CD14-positive monocyte (primary cell): ENCODE results near the gene PIAS4. TPM values are rescaled to one million over a fixed set of nuclear protein-coding genes. Genes with fewer than 3 reads are reported as not detected.

ENCODE experiments used
- DNase-seq, 3 donors: peaks; one replicate each; pipeline ENCODE4 v3.0.0-alpha.2; 2011 to 2022
- H2AFZ ChIP-seq: 2 replicates; pipeline ENCODE4 v1.6.0; 2012; ENCODE audit warnings: mild to moderate bottlenecking, low read depth, low read length, inconsistent platforms; ENCODE audit not compliant: insufficient read depth, poor library complexity, severe bottlenecking
- H3K27ac ChIP-seq, 2 donors: 1 replicate in 1 of 2; 2 replicates in 1 of 2; pipeline ENCODE4 v1.5.1; 2012 to 2013; ENCODE audit warnings: low read length in 2 of 2, control low read depth in 1 of 2, inconsistent platforms in 1 of 2, low read depth in 1 of 2, mild to moderate bottlenecking in 1 of 2
- H3K27me3 ChIP-seq, 2 donors: one replicate each; pipeline versions ENCODE4 v1.6.0 to v1.6.1; 2011 to 2013; ENCODE audit warnings: low read length in 2 of 2; ENCODE audit not compliant: control insufficient read depth in 2 of 2, insufficient read depth in 2 of 2
- H3K36me3 ChIP-seq, 2 donors: replicated peaks in 1 of 2; 1 replicate in 1 of 2; 2 replicates in 1 of 2; pipeline versions ENCODE4 v1.5.1 to v1.6.1; 2012 to 2013; ENCODE audit warnings: low read length in 2 of 2, control low read depth in 1 of 2, inconsistent platforms in 1 of 2, mild to moderate bottlenecking in 1 of 2; ENCODE audit not compliant: insufficient read depth in 2 of 2, control insufficient read depth in 1 of 2
- H3K4me1 ChIP-seq, 2 donors: 1 replicate in 1 of 2; 2 replicates in 1 of 2; pipeline versions ENCODE4 v1.5.1 to v1.6.1; 2012 to 2013; ENCODE audit warnings: low read length in 2 of 2, control low read depth in 1 of 2, inconsistent platforms in 1 of 2, mild to moderate bottlenecking in 1 of 2, moderate library complexity in 1 of 2; ENCODE audit not compliant: insufficient read depth in 2 of 2, control insufficient read depth in 1 of 2
- H3K4me2 ChIP-seq: replicated peaks from 2 replicates; pipeline ENCODE3; 2012; ENCODE audit warnings: low read length, moderate library complexity, mild to moderate bottlenecking; ENCODE audit not compliant: poor library complexity, severe bottlenecking; ENCODE audit errors: extremely low read depth
- H3K4me3 ChIP-seq, 3 experiments: fragments of 200-600 bp in 1 of 3; sonication (generic) in 1 of 3; replicated peaks in 1 of 3; 1 replicate in 2 of 3; 2 replicates in 1 of 3; pipeline ENCODE4 v1.5.1; 2011 to 2013; ENCODE audit warnings: low read length in 3 of 3, mild to moderate bottlenecking in 3 of 3, control low read depth in 2 of 3, low read depth in 2 of 3, inconsistent platforms in 1 of 3, moderate library complexity in 1 of 3
- H3K79me2 ChIP-seq: 2 replicates; pipeline ENCODE4 v1.6.0; 2012; ENCODE audit warnings: mild to moderate bottlenecking, control low read depth, inconsistent platforms, low read length, moderate library complexity; ENCODE audit not compliant: insufficient read depth
- H3K9ac ChIP-seq: 2 replicates; pipeline ENCODE4 v1.6.0; 2017; ENCODE audit warnings: low read length, mild to moderate bottlenecking; ENCODE audit not compliant: insufficient read depth, poor library complexity, severe bottlenecking
- H3K9me3 ChIP-seq, 2 donors: replicated peaks in 1 of 2; 1 replicate in 1 of 2; 2 replicates in 1 of 2; pipeline versions ENCODE4 v1.5.1 to v1.6.1; 2012 to 2013; ENCODE audit warnings: low read length in 2 of 2, control low read depth in 1 of 2; ENCODE audit not compliant: control insufficient read depth in 1 of 2, insufficient read depth in 1 of 2
- H4K20me1 ChIP-seq: 2 replicates; pipeline ENCODE4 v1.6.0; 2012; ENCODE audit warnings: mild to moderate bottlenecking, low read length, control low read depth, moderate library complexity; ENCODE audit not compliant: insufficient read depth
- H3K27ac Mint-ChIP-seq, 7 donors: one replicate each; pipeline ENCODE4 v1.8.0; 2020; ENCODE audit warnings: mild to moderate bottlenecking in 7 of 7, mixed read lengths in 7 of 7, moderate library complexity in 6 of 7, inconsistent platforms in 2 of 7
- H3K27me3 Mint-ChIP-seq, 3 donors: one replicate each; pipeline ENCODE4 v1.8.0; 2021 to 2022; ENCODE audit warnings: low read depth in 3 of 3, mild to moderate bottlenecking in 3 of 3, mixed read lengths in 3 of 3, moderate library complexity in 3 of 3, inconsistent platforms in 1 of 3
- H3K36me3 Mint-ChIP-seq, 2 donors: one replicate each; pipeline ENCODE4 v1.8.0; 2020; ENCODE audit warnings: mixed read lengths in 2 of 2, inconsistent platforms in 1 of 2, mild to moderate bottlenecking in 1 of 2
- H3K4me1 Mint-ChIP-seq: one replicate; pipeline ENCODE4 v1.8.0; 2020; ENCODE audit warnings: mild to moderate bottlenecking, mixed read lengths
- H3K4me3 Mint-ChIP-seq, 2 donors: one replicate each; pipeline ENCODE4 v1.8.0; 2020; ENCODE audit warnings: mild to moderate bottlenecking in 2 of 2, mixed read lengths in 2 of 2, moderate library complexity in 1 of 2
- H3K9me3 Mint-ChIP-seq, 7 donors: one replicate each; pipeline ENCODE4 v1.8.0; 2020 to 2022; ENCODE audit warnings: mixed read lengths in 7 of 7, mild to moderate bottlenecking in 6 of 7, moderate library complexity in 6 of 7, inconsistent platforms in 2 of 7
- CTCF ChIP-seq: fragments of 200-600 bp; IDR thresholded peaks from one replicate; pipeline ENCODE4 v1.8.0; 2022; ENCODE audit warnings: antibody characterized with exemption, mild to moderate bottlenecking
- WGBS: methylation state at CpG from one replicate; pipeline ENCODE4 v1.1.5; 2013; ENCODE audit warnings: missing lambda C conversion rate; ENCODE audit not compliant: insufficient coverage; 5-methylcytosine and 5-hydroxymethylcytosine counted together
- intact Hi-C, 2 donors: fragments of 100-400 bp; cut with micrococcal nuclease; formaldehyde crosslinking; loops; one replicate each; pipeline versions ENCODE4 v1.15.0 to v1.15.1; 2023
- polyA plus RNA-seq, 3 donors: library from polyadenylated mRNA; depleted of rRNA in 1 of 3; unstranded in 2 of 3; stranded (reverse) in 1 of 3; fragments of 300-500 nt in 2 of 3; fragments of >200 nt in 1 of 3; fragmentation: Illumina TruSeq in 2 of 3; gene quantifications; 1 replicate in 2 of 3; 2 replicates in 1 of 3; pipeline ENCODE4 v1.2.3, GENCODE V29; 2012 to 2021

Gene PIAS4
- polyA plus RNA-seq, 3 donors = 2.3 to 8.1 (median 5.9) TPM

- intact Hi-C loops = loop anchor here (2.0 to 5.0 kb wide), 4 partner anchors 13 to 78 kb away; partner anchors contain the start of genes EEF2 (in 1 of the 2) and MAP2K2 (in 1 of the 2)
- Mint-ChIP-seq H3K4me3 (peak overlapping the region in 1 of 2 donors; percentile 67), H3K27me3 (peaks cover 0 to 2% (median 0%) of the 10 kb centered on the region in 3 donors), H3K9me3 (no peaks in the 10 kb centered on the region), H3K4me1 (peaks cover 48% of the 10 kb centered on the region), H3K27ac (peak overlapping the region in 3 of 7 donors; percentile 16 to 79 (median 75)), H3K36me3 (peaks cover 10 to 15% of the 10 kb centered on the region in 2 donors)
- H3K4me3 ChIP-seq = peak overlapping the region; percentile 86 to 96 (median 93)
- peak; percentile 93 to 96 (median 95) for DNase-seq
- peak overlapping the region in 1 of 2 donors; percentile 77 for H3K27ac ChIP-seq
- H3K9me3 ChIP-seq = no peaks in the 10 kb centered on the region
- no peaks in the 10 kb centered on the region for H3K27me3 ChIP-seq
- peaks cover 11 to 17% of the 10 kb centered on the region in 2 donors for H3K36me3 ChIP-seq
- H3K4me1 ChIP-seq = peaks cover 58 to 62% of the 10 kb centered on the region in 2 donors
- H3K4me2 ChIP-seq = peak overlapping the region; percentile 81
- peaks cover 55% of the 10 kb centered on the region for H3K79me2 ChIP-seq
- no peak overlapping the region for H2AFZ ChIP-seq
- TF ChIP-seq CTCF = no peak
- 0% methylated on average over 51 of the region's 98 CpGs for whole genome bisulfite sequencing
- peak overlapping the region; percentile 98 for H3K9ac ChIP-seq
- peaks cover 39% of the 10 kb centered on the region for H4K20me1 ChIP-seq
Observed at GRCh38 chr19:4065430-4066175, 58.1 kb downstream of the PIAS4 start.

GRCh38 chr19:4066176-4066606, 58.7 kb downstream of the PIAS4 start:
- Mint-ChIP-seq H3K9me3 (no peaks in the 10 kb centered on the region), H3K27me3 (peaks cover 0 to 2% (median 0%) of the 10 kb centered on the region in 3 donors), H3K4me3 (peak overlapping the region in 1 of 2 donors; percentile 67), H3K4me1 (peaks cover 44% of the 10 kb centered on the region), H3K27ac (peak overlapping the region in 4 of 7 donors; percentile 16 to 79 (median 48)), H3K36me3 (peaks cover 10 to 15% of the 10 kb centered on the region in 2 donors)
- DNase-seq = no peak
- TF ChIP-seq CTCF = no peak
- WGBS = 0% methylated on average over 15 of the region's 31 CpGs
- Histone ChIP-seq H3K36me3 (peaks cover 11 to 17% of the 10 kb centered on the region in 2 donors), H4K20me1 (peaks cover 34% of the 10 kb centered on the region), H3K27me3 (no peaks in the 10 kb centered on the region), H3K4me3 (peak overlapping the region; percentile 86 to 96 (median 93)), H3K4me1 (peaks cover 52 to 56% of the 10 kb centered on the region in 2 donors), H3K4me2 (peak overlapping the region; percentile 81), H3K27ac (peak overlapping the region; percentile 77 to 79), H2AFZ (no peak overlapping the region), H3K9me3 (no peaks in the 10 kb centered on the region), H3K9ac (peak overlapping the region; percentile 87), H3K79me2 (peaks cover 49% of the 10 kb centered on the region)
- intact Hi-C loops = loop anchor here (2.0 to 5.0 kb wide), 4 partner anchors 13 to 79 kb away; partner anchors contain the start of genes EEF2 (in 1 of the 2) and MAP2K2 (in 1 of the 2)
